Gastroesophageal sphincter (tissue), 3 donors: ENCODE data around the gene PTBP1.

Experiments used
- EP300 ChIP-seq: sonication (generic); formaldehyde crosslinking; IDR thresholded peaks from one replicate; pipeline ENCODE4 v1.6.1; 2017; ENCODE audit warnings: antibody characterized with exemption, mild to moderate bottlenecking
- POLR2A ChIP-seq, 2 donors: fragments of 450-650 bp; IDR thresholded peaks; one replicate each; pipeline ENCODE4 v1.6.1; 2017; ENCODE audit warnings: antibody characterized with exemption in 2 of 2, mild to moderate bottlenecking in 2 of 2, moderate library complexity in 1 of 2
- TF ChIP-seq, protein P1 (sequence below), 4 experiments: fragments of 200-600 bp in 2 of 4; fragments of 450-650 bp in 2 of 4; sonication (generic) in 1 of 4; IDR thresholded peaks; one replicate each; pipeline ENCODE4 v1.5.1; 2017 to 2019; ENCODE audit warnings: antibody characterized with exemption in 4 of 4, mild to moderate bottlenecking in 2 of 4, moderate library complexity in 2 of 4

DNA sequence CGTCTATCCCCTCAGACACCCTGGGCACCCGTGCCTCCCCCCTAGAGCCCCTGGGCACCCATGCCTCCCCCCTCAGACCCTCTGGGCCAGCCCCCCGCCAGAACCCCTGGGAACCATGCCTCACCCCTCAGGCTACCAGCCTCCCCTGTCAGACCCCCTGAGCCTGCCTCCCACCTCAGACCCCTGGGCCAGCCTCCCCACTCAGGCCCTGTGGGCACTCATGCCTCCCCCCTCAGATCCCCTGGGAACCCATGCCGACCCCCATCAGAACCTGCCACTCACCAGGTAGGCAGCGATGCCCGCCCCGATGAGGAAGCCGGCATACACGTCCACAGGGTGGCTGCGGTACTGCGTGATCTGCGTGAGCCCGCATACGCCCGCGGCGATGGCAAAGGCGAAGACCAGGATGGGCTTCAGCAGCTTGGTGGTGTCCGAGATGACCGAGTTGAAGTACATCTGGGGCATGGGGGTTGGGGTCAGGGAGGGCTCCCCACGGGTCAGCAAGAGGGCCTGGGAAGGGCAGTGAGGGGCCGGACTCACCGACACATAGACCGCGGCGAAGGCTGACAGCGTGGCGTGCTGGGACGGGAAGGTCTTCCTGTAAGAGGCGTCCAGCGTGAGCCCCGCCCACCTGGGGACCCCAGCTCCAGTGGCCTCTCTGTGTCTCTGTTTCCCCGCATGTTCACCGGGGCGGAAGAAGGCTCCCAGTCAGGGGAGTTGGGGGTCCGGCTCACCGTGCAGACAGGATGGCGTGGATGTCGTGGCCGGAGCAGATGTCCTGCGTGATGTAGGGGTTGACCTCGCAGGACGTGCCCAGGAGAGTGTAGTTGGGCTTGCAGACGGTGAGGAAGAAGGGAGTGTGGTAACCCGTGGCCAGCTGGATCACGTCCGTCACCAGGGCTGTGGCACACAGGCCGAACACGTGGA, 17.2 kb downstream of the PTBP1 start:
- TF ChIP-seq, protein P1, sequence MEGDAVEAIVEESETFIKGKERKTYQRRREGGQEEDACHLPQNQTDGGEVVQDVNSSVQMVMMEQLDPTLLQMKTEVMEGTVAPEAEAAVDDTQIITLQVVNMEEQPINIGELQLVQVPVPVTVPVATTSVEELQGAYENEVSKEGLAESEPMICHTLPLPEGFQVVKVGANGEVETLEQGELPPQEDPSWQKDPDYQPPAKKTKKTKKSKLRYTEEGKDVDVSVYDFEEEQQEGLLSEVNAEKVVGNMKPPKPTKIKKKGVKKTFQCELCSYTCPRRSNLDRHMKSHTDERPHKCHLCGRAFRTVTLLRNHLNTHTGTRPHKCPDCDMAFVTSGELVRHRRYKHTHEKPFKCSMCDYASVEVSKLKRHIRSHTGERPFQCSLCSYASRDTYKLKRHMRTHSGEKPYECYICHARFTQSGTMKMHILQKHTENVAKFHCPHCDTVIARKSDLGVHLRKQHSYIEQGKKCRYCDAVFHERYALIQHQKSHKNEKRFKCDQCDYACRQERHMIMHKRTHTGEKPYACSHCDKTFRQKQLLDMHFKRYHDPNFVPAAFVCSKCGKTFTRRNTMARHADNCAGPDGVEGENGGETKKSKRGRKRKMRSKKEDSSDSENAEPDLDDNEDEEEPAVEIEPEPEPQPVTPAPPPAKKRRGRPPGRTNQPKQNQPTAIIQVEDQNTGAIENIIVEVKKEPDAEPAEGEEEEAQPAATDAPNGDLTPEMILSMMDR (IDR thresholded peaks at IDR 0.05): no peak
- TF ChIP-seq POLR2A (IDR thresholded peaks at IDR 0.05) (peak in 1 of 2 donors; percentile 7), EP300 (no peak)
